Activated CD8-positive, alpha-beta T cell treated with anti-CD3 and anti-CD28 coated beads for 36 hours (primary cell): Measurements from ENCODE around the gene ARF1. TPM values are rescaled to one million over a fixed set of nuclear protein-coding genes. Genes with fewer than 3 reads are reported as not detected.

Source experiments
- ATAC-seq: fragments of 200-7000 bp; cut with Tn5 transposase; one replicate; pipeline ENCODE4 v1.10.0; 2021; ENCODE audit warnings: mild to moderate bottlenecking, moderate library complexity
- CTCF ChIA-PET: fragments of 350-600 bp; sonication (Branson Sonifier 250); formaldehyde crosslinking; loops from one replicate; lab custom pipeline; 2021; ENCODE audit warnings: antibody characterized with exemption; lab: Charles Lee
- POLR2A ChIA-PET: fragments of 350-600 bp; sonication (Branson Sonifier 250); formaldehyde crosslinking; loops from one replicate; lab custom pipeline; 2021; ENCODE audit warnings: antibody characterized with exemption; lab: Charles Lee
- DNase-seq: peaks from one replicate; pipeline ENCODE4 v3.0.0-alpha.2; 2020
- H3K27ac Mint-ChIP-seq: one replicate; pipeline ENCODE4 v1.8.0; 2021; ENCODE audit warnings: mild to moderate bottlenecking, mixed read lengths
- H3K27me3 Mint-ChIP-seq: one replicate; pipeline ENCODE4 v1.8.0; 2021; ENCODE audit warnings: mixed read lengths
- H3K36me3 Mint-ChIP-seq: one replicate; pipeline ENCODE4 v1.8.0; 2021; ENCODE audit warnings: low read depth, mixed read lengths
- H3K4me1 Mint-ChIP-seq: one replicate; pipeline ENCODE4 v1.8.0; 2021; ENCODE audit warnings: low read depth, mixed read lengths
- H3K4me3 Mint-ChIP-seq: one replicate; pipeline ENCODE4 v1.8.0; 2021; ENCODE audit warnings: mild to moderate bottlenecking, moderate library complexity, mixed read lengths
- H3K9me3 Mint-ChIP-seq: one replicate; pipeline ENCODE4 v1.8.0; 2021; ENCODE audit warnings: mixed read lengths
- intact Hi-C: fragments of 100-400 bp; cut with micrococcal nuclease; formaldehyde crosslinking; loops from one replicate; pipeline ENCODE4 v1.10.0; 2022
- total RNA-seq, 2 experiments: library from RNA; stranded (reverse); gene quantifications; one replicate each; pipeline ENCODE4 v1.2.3, GENCODE V29; 2021
- TF ChIP-seq, protein P1 (sequence below): fragments of 200-600 bp; IDR thresholded peaks from one replicate; pipeline ENCODE4 v1.8.0; 2022; ENCODE audit warnings: antibody characterized with exemption, mild to moderate bottlenecking

Gene ARF1
- total RNA-seq, 2 experiments from 2014 or later: 349 to 350 TPM

- ATAC-seq (no peak), DNase-seq (no peak)
- Mint-ChIP-seq H3K9me3 (no peaks in the 10 kb centered on the region), H3K36me3 (peaks cover 14% of the 10 kb centered on the region), H3K27ac (peak overlapping the region; percentile 35), H3K27me3 (no peaks in the 10 kb centered on the region), H3K4me1 (peaks cover 13% of the 10 kb centered on the region), H3K4me3 (no peak overlapping the region)
- intact Hi-C loops: no loop called here
- POLR2A ChIA-PET: interaction anchor here (0.6 to 0.8 kb wide), 3 partner anchors 12 to 278 kb away, joined by 3 read pairs; no protein-coding TSS in a partner anchor
- CTCF ChIA-PET: interaction anchor here (0.6 to 7.4 kb wide), 3 partner anchors 29 to 104 kb away, joined by 3 to 44 read pairs (median 3); partner anchors contain the start of gene IBA57
- TF ChIP-seq, protein P1, sequence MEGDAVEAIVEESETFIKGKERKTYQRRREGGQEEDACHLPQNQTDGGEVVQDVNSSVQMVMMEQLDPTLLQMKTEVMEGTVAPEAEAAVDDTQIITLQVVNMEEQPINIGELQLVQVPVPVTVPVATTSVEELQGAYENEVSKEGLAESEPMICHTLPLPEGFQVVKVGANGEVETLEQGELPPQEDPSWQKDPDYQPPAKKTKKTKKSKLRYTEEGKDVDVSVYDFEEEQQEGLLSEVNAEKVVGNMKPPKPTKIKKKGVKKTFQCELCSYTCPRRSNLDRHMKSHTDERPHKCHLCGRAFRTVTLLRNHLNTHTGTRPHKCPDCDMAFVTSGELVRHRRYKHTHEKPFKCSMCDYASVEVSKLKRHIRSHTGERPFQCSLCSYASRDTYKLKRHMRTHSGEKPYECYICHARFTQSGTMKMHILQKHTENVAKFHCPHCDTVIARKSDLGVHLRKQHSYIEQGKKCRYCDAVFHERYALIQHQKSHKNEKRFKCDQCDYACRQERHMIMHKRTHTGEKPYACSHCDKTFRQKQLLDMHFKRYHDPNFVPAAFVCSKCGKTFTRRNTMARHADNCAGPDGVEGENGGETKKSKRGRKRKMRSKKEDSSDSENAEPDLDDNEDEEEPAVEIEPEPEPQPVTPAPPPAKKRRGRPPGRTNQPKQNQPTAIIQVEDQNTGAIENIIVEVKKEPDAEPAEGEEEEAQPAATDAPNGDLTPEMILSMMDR: no peak
These were observed 54.4 kb downstream of the ARF1 start for GRCh38 chr1:228136901-228137300.

DNA sequence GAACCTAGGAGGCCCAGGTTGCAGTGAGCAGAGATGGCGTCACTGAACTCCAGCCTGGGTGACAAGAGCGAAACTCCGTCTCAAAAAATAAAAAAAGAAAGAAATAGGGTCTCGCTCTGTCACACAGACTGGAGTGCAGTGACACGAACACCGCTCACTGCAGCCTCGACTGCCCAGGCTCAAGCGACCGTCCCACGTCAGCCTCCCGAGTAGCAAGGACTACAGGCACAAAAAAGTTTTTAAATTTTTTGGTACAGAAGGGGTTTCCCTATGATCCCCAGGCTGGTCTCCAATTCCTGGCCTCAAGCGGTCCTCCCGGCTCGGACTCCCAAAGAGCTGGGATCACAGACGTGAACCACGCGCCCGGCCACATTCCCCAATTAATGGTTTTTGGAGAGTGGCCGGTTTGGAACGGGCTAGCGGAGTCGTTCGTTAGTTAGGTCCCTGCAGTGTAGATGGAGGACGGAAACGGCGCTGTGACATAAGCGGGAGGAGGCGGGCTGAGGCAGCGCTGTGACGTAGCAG, 57.0 kb downstream of the ARF1 start:
- ATAC-seq: no peak
- no peak for DNase-seq
- ChIA-PET POLR2A (interaction anchor here (1.4 to 5.7 kb wide), 2 partner anchors 25 to 55 kb away, joined by 3 to 59 read pairs; partner anchors contain the start of gene IBA57), CTCF (interaction anchor here (1.3 to 7.4 kb wide), 2 partner anchors 9 to 26 kb away, joined by 4 to 44 read pairs; partner anchors contain the start of gene IBA57)
- Mint-ChIP-seq H3K27ac (peak overlapping the region; percentile 99), H3K27me3 (no peaks in the 10 kb centered on the region), H3K9me3 (no peaks in the 10 kb centered on the region), H3K4me3 (peak overlapping the region; percentile 99), H3K4me1 (peaks cover 38% of the 10 kb centered on the region), H3K36me3 (peaks cover 35% of the 10 kb centered on the region)
- intact Hi-C loops: loop anchor here (1.0 kb wide), 1 partner anchor 27 kb away; no protein-coding TSS in a partner anchor
- TF ChIP-seq, protein P1: no peak

- DNase-seq (peak; percentile 100), ATAC-seq (peak; percentile 95)
- peak within 1 kb of the TSS; percentile 99 for H3K4me3 Mint-ChIP-seq
- peaks cover 35% of the 10 kb centered on the region for H3K36me3 Mint-ChIP-seq
- TF ChIP-seq, protein P1: no peak
- ChIA-PET CTCF (interaction anchor here (1.3 to 7.4 kb wide), 2 partner anchors 9 to 26 kb away, joined by 4 to 44 read pairs; partner anchors contain the start of gene IBA57), POLR2A (interaction anchor here (0.5 to 5.7 kb wide), 5 partner anchors 13 to 318 kb away, joined by 3 to 59 read pairs (median 5); partner anchors contain the start of gene IBA57)
- intact Hi-C loops: loop anchor here (1.0 kb wide), 1 partner anchor 26 kb away; no protein-coding TSS in a partner anchor
- no peaks in the 10 kb centered on the region for H3K27me3 Mint-ChIP-seq
- H3K27ac Mint-ChIP-seq: peak within 1 kb of the TSS; percentile 99
- no peaks in the 10 kb centered on the region for H3K9me3 Mint-ChIP-seq
- H3K4me1 Mint-ChIP-seq: peaks cover 42% of the 10 kb centered on the region
These were observed 57.6 kb downstream of the ARF1 start, which contains the start of gene GUK1 for GRCh38 chr1:228139931-228140723. Gene GUK1 (plus strand): TSS chr1:228140279. CDS start chr1:228140303, 24 bp downstream.

- intact Hi-C loops: no loop called here
- Mint-ChIP-seq H3K4me1 (peaks cover 42% of the 10 kb centered on the region), H3K36me3 (peaks cover 35% of the 10 kb centered on the region)
These were observed 58.3 kb downstream of the ARF1 start for GRCh38 chr1:228140724-228141225.

More at GRCh38 chr1:228140724-228141225, 58.3 kb downstream of the ARF1 start:
- Mint-ChIP-seq H3K27ac (peak overlapping the region; percentile 99), H3K27me3 (no peaks in the 10 kb centered on the region), H3K4me3 (peak overlapping the region; percentile 99), H3K9me3 (no peaks in the 10 kb centered on the region)
- POLR2A ChIA-PET: interaction anchor here (0.5 to 5.7 kb wide), 5 partner anchors 12 to 317 kb away, joined by 3 to 59 read pairs (median 5); partner anchors contain the start of gene IBA57
- TF ChIP-seq, protein P1: no peak
- CTCF ChIA-PET: interaction anchor here (1.3 to 7.4 kb wide), 2 partner anchors 10 to 25 kb away, joined by 4 to 44 read pairs; partner anchors contain the start of gene IBA57
- no peak for ATAC-seq
- DNase-seq: peak; percentile 34
